H9 (cell line): ENCODE measurements around the gene CLMN. TPM values are rescaled to one million over a fixed set of nuclear protein-coding genes. Genes with fewer than 3 reads are reported as not detected.

ENCODE experiments used
- DNase-seq: peaks from one replicate; pipeline ENCODE4 v3.0.0-alpha.2; 2017
- H2AFZ ChIP-seq: one replicate; pipeline ENCODE4 v1.6.1; 2013; ENCODE audit warnings: mild to moderate bottlenecking, low read length, control low read depth, moderate library complexity
- H2AK5ac ChIP-seq: 2 replicates; pipeline ENCODE4 v1.6.1; 2013; ENCODE audit warnings: low read length, control low read depth, mixed read lengths; ENCODE audit not compliant: insufficient read length
- H2BK120ac ChIP-seq: one replicate; pipeline ENCODE4 v1.6.1; 2013; ENCODE audit warnings: low read depth, mild to moderate bottlenecking, low read length, control low read depth, inconsistent platforms; ENCODE audit not compliant: poor library complexity, severe bottlenecking
- H2BK12ac ChIP-seq: 2 replicates; pipeline ENCODE4 v1.6.1; 2013; ENCODE audit warnings: low read length, control low read depth, mixed read lengths, low read depth; ENCODE audit not compliant: insufficient read length
- H2BK15ac ChIP-seq: 2 replicates; pipeline ENCODE4 v1.6.1; 2013; ENCODE audit warnings: low read depth, low read length, control low read depth
- H2BK20ac ChIP-seq: one replicate; pipeline ENCODE4 v1.6.1; 2013; ENCODE audit warnings: low read depth, mild to moderate bottlenecking, low read length, control low read depth, inconsistent platforms; ENCODE audit not compliant: poor library complexity, severe bottlenecking
- H2BK5ac ChIP-seq: 2 replicates; pipeline ENCODE4 v1.6.1; 2013; ENCODE audit warnings: low read length, control low read depth, mixed read lengths; ENCODE audit not compliant: insufficient read length
- H3K14ac ChIP-seq: 2 replicates; pipeline ENCODE4 v1.6.1; 2013; ENCODE audit warnings: low read length, control low read depth; ENCODE audit not compliant: insufficient read depth
- H3K18ac ChIP-seq: 2 replicates; pipeline ENCODE4 v1.6.1; 2013; ENCODE audit warnings: low read depth, mild to moderate bottlenecking, mixed read lengths, low read length, control low read depth; ENCODE audit not compliant: insufficient read length
- H3K23ac ChIP-seq: 2 replicates; pipeline ENCODE4 v1.6.1; 2013; ENCODE audit warnings: low read length, control low read depth, mixed read lengths, low read depth; ENCODE audit not compliant: insufficient read length
- H3K23me2 ChIP-seq: 2 replicates; pipeline ENCODE4 v1.6.1; 2013; ENCODE audit warnings: low read depth, mild to moderate bottlenecking, mixed read lengths, low read length, control low read depth; ENCODE audit not compliant: insufficient read length, poor library complexity, severe bottlenecking
- H3K27ac ChIP-seq: 2 replicates; pipeline ENCODE4 v1.5.1; 2013; ENCODE audit warnings: low read length, control low read depth, mixed read lengths, low read depth; ENCODE audit not compliant: insufficient read length
- H3K27me3 ChIP-seq: 2 replicates; pipeline ENCODE4 v1.6.1; 2013; ENCODE audit warnings: low read length, control low read depth, inconsistent platforms; ENCODE audit not compliant: insufficient read depth
- H3K4ac ChIP-seq: 2 replicates; pipeline ENCODE4 v1.6.1; 2013; ENCODE audit warnings: low read depth, mild to moderate bottlenecking, control low read depth, inconsistent platforms, low read length, moderate library complexity
- H3K4me1 ChIP-seq: 2 replicates; pipeline ENCODE4 v1.6.1; 2013; ENCODE audit warnings: low read length, control low read depth, inconsistent platforms; ENCODE audit not compliant: insufficient read depth
- H3K4me2 ChIP-seq: 2 replicates; pipeline ENCODE4 v1.6.1; 2013; ENCODE audit warnings: low read length, control low read depth, mixed read lengths; ENCODE audit not compliant: insufficient read length, insufficient read depth
- H3K56ac ChIP-seq: 2 replicates; pipeline ENCODE4 v1.6.1; 2013; ENCODE audit warnings: low read depth, mild to moderate bottlenecking, mixed read lengths, low read length, control low read depth; ENCODE audit not compliant: insufficient read length
- H3K79me1 ChIP-seq: 2 replicates; pipeline ENCODE4 v1.6.1; 2013; ENCODE audit warnings: low read depth, mild to moderate bottlenecking, moderate library complexity, low read length, control low read depth, inconsistent platforms; ENCODE audit not compliant: insufficient read depth, poor library complexity, severe bottlenecking
- H3K79me2 ChIP-seq: 2 replicates; pipeline ENCODE4 v1.6.1; 2013; ENCODE audit warnings: low read length, control low read depth, inconsistent platforms; ENCODE audit not compliant: insufficient read depth
- H3K9ac ChIP-seq: 2 replicates; pipeline ENCODE4 v1.6.1; 2013; ENCODE audit warnings: low read length, control low read depth, mixed read lengths; ENCODE audit not compliant: insufficient read length; ENCODE audit errors: extremely low read depth
- H3K9me3 ChIP-seq: one replicate; pipeline ENCODE4 v1.6.1; 2013; ENCODE audit warnings: low read depth, low read length, inconsistent platforms; ENCODE audit not compliant: control insufficient read depth
- H3T11ph ChIP-seq: one replicate; pipeline ENCODE4 v1.6.1; 2013; ENCODE audit warnings: mild to moderate bottlenecking, low read length, control low read depth, inconsistent platforms
- H4K20me1 ChIP-seq: one replicate; pipeline ENCODE4 v1.6.1; 2013; ENCODE audit not compliant: control insufficient read depth, insufficient read length, insufficient read depth
- H4K5ac ChIP-seq: 2 replicates; pipeline ENCODE4 v1.6.1; 2013; ENCODE audit warnings: low read depth, mild to moderate bottlenecking, mixed read lengths, low read length, control low read depth; ENCODE audit not compliant: insufficient read length
- H4K8ac ChIP-seq: replicated peaks from 2 replicates; pipeline ENCODE4 v1.6.1; 2013; ENCODE audit warnings: low read length, control low read depth, mixed read lengths, low read depth; ENCODE audit not compliant: insufficient read length
- H4K91ac ChIP-seq: 2 replicates; pipeline ENCODE4 v1.6.1; 2013; ENCODE audit warnings: low read depth, mild to moderate bottlenecking, moderate library complexity, mixed read lengths, low read length, control low read depth; ENCODE audit not compliant: insufficient read length
- H3K27ac Mint-ChIP-seq, 3 experiments: 2 replicates in 2 of 3; 3 replicates in 1 of 3; pipeline ENCODE4 v1.8.0; 2020 to 2021; ENCODE audit warnings: mixed read lengths in 3 of 3, mild to moderate bottlenecking in 1 of 3, moderate library complexity in 1 of 3
- H3K27me3 Mint-ChIP-seq: 2 replicates; pipeline ENCODE4 v1.8.0; 2021; ENCODE audit warnings: low read depth, mild to moderate bottlenecking, moderate library complexity, mixed read lengths
- H3K36me3 Mint-ChIP-seq, 3 experiments: 2 replicates in 2 of 3; 3 replicates in 1 of 3; pipeline ENCODE4 v1.8.0; 2020 to 2021; ENCODE audit warnings: low read depth in 3 of 3, mixed read lengths in 3 of 3; ENCODE audit not compliant: insufficient read depth in 1 of 3
- H3K4me1 Mint-ChIP-seq, 2 experiments: 2 replicates each; pipeline ENCODE4 v1.8.0; 2020; ENCODE audit warnings: mixed read lengths in 2 of 2
- H3K4me3 Mint-ChIP-seq, 2 experiments: 2 replicates in 1 of 2; 3 replicates in 1 of 2; pipeline ENCODE4 v1.8.0; 2020 to 2021; ENCODE audit warnings: mild to moderate bottlenecking in 2 of 2, mixed read lengths in 2 of 2, moderate library complexity in 1 of 2
- H3K9me3 Mint-ChIP-seq, 2 experiments: 2 replicates in 1 of 2; 3 replicates in 1 of 2; pipeline ENCODE4 v1.8.0; 2020; ENCODE audit warnings: mild to moderate bottlenecking in 2 of 2, mixed read lengths in 2 of 2, moderate library complexity in 1 of 2
- WGBS: extraction: QIAGEN DNeasy Blood & Tissue Kit; methylation state at CpG from one replicate; pipeline ENCODE4 v1.1.7; 2013; ENCODE audit warnings: missing lambda C conversion rate, low lambda C conversion rate, mixed read lengths; ENCODE audit not compliant: insufficient read length; ENCODE audit errors: extremely low coverage; 5-methylcytosine and 5-hydroxymethylcytosine counted together
- total RNA-seq: library from RNA; stranded (reverse); gene quantifications from 2 replicates; pipeline ENCODE4 v1.2.1, GENCODE V29; 2021
- TF ChIP-seq, protein P1 (sequence below): fragments of 200-600 bp; sonication (generic); conservative IDR thresholded peaks from 3 replicates; pipeline ENCODE4 v1.8.0; 2021; ENCODE audit warnings: antibody characterized with exemption, mild to moderate bottlenecking

Gene CLMN
- total RNA-seq, 1 experiment from 2014 or later = 7.6 TPM

DNA sequence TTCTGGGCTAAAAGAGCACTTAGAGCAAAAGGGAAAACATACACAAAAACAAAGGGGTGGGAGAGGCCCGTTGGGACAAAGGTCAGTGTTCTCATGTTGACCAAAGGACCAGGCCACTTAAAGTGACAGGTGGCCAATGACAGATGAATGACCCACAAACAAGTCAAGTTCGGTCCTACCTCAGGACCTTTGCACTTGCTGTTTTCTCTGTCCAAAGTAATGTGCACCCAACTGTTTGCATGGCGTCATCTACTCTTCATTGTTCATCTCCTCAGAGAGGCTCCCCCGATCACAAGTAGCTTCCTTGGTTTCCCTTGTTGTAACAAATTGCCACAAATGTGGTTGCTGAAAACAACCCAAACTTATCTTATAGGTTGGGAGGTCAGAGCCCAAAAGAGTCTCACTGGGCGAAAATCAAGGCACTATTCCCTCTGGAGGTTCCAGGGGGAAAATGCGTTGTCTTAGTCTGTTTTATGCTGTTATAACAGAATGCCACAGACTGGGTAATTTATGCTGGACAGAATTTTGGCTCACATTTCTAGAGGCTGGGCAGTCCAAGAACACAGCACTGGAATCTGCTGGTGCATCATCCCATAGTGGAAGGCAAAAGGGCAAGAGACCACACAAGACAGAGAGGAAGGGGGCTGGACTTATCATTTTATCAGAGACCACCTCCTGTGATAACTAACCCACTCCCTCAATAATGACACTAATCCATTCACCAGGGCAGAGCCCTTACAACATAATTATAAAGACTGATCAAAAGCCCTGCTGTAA, 23.9 kb downstream of the CLMN start:
- Mint-ChIP-seq H3K36me3 (peaks cover 0 to 19% (median 0%) of the 10 kb centered on the region in 3 experiments; a peak in 4 of 7 replicates), H3K4me1 (peaks cover 31 to 39% of the 10 kb centered on the region in 2 experiments), H3K27ac (peak overlapping the region in 1 of 3 experiments; percentile 49; a peak in 1 of 7 replicates), H3K4me3 (no peak overlapping the region), H3K9me3 (peaks cover 7 to 13% of the 10 kb centered on the region in 2 experiments), H3K27me3 (peaks cover 4% of the 10 kb centered on the region)
- Histone ChIP-seq H3K79me1 (no peaks in the 10 kb centered on the region), H2BK15ac (no peak overlapping the region), H3K4me1 (0 out of 2 replicates have a peak, but pooled peaks cover 5% of the 10 kb centered on the region), H2BK20ac (no peak overlapping the region), H3K27ac (no peak overlapping the region), H3K79me2 (no peaks in the 10 kb centered on the region), H3K23ac (no peak overlapping the region), H3K14ac (no peak overlapping the region), H3K9me3 (no peaks in the 10 kb centered on the region), H2BK120ac (no peak overlapping the region), H4K91ac (no peak overlapping the region), H3K18ac (no peak overlapping the region), H3K4ac (no peak overlapping the region), H2AFZ (no peak overlapping the region), H3K23me2 (peaks cover 3% of the 10 kb centered on the region), H2BK12ac (no peak overlapping the region), H4K8ac (no peak overlapping the region), H4K5ac (no peak overlapping the region), H3K4me2 (no peak overlapping the region), H3K56ac (no peak overlapping the region), H3T11ph (no peak overlapping the region), H3K27me3 (no peaks in the 10 kb centered on the region), H2BK5ac (no peak overlapping the region), H2AK5ac (no peak overlapping the region), H3K9ac (no peak overlapping the region), H4K20me1 (no peaks in the 10 kb centered on the region)
- no CpG with 5 or more reads among the region's 6 CpGs for WGBS
- TF ChIP-seq, protein P1, sequence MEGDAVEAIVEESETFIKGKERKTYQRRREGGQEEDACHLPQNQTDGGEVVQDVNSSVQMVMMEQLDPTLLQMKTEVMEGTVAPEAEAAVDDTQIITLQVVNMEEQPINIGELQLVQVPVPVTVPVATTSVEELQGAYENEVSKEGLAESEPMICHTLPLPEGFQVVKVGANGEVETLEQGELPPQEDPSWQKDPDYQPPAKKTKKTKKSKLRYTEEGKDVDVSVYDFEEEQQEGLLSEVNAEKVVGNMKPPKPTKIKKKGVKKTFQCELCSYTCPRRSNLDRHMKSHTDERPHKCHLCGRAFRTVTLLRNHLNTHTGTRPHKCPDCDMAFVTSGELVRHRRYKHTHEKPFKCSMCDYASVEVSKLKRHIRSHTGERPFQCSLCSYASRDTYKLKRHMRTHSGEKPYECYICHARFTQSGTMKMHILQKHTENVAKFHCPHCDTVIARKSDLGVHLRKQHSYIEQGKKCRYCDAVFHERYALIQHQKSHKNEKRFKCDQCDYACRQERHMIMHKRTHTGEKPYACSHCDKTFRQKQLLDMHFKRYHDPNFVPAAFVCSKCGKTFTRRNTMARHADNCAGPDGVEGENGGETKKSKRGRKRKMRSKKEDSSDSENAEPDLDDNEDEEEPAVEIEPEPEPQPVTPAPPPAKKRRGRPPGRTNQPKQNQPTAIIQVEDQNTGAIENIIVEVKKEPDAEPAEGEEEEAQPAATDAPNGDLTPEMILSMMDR = no peak
- no peak for DNase-seq
